HG03457 (cell line): Measurements from ENCODE around the gene FHOD3.
"Not testable (repeated sequence)": the region's sequence is repeated elsewhere in the genome, so short reads cannot be mapped to it uniquely, and the experiment has no call there.

Experiments
- ATAC-seq: cut with Tn5 transposase; IDR thresholded peaks from one replicate; pipeline ENCODE4 v1.9.1; 2021; ENCODE audit warnings: moderate number of reproducible peaks; ENCODE audit not compliant: unreplicated experiment

Gene FHOD3

GRCh38 chr18:36535202-36535935 lies 237.9 kb downstream of the FHOD3 start:
- ATAC-seq = no peak

DNA sequence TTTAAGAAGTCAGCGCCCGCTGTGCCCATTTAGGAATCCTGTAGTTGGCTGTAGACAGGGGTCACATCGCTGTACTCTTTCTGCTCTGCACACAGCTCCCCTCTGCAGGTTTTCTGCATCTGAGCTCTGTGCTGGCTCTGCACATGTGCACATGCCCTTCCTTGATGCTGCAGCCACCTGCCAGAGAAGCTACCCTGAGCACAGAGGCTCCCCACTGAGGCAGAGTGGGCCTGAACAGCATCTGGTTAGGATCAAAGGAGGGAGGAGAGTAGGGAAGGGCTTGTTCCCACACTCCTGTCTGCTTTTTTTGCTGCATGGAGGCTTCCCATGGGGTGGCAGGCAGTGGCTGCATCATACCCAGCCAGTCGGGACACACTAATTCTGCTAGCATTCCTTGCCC lies 238.9 kb downstream of the FHOD3 start:
- ATAC-seq = no peak

- ATAC-seq = no peak
Observed at GRCh38 chr18:36537289-36537688, 239.8 kb downstream of the FHOD3 start.

DNA sequence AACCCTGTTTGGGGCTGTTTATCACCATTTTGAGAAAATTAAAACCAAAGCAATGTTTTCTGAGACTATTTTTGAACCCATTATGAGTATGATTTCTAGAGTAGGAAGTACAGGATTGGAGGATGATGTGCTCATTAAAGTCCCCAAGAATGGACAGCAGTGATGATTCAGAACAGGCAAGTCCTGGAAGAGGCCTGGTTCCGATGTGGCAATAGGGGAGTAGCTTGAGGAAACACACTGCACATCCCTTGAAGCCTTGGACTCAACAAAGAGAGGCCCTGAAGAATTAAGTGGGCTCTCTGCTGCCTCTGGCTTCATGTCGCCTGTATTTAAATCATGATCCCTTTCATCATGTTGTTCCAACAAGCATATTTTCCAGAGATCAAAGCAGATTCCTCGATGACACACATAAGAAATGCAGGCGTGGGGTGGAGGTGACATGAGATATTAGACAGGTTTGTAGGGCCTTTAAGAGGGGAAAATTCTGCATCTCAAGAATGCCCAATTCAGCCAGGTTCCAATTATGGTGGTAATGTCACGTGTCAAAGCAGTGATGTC lies 242.2 kb downstream of the FHOD3 start:
- no peak for ATAC-seq

- ATAC-seq = no peak
Observed at GRCh38 chr18:36543030-36543429, 245.5 kb downstream of the FHOD3 start.

GRCh38 chr18:36543991-36544725 lies 246.6 kb downstream of the FHOD3 start:
- ATAC-seq = no peak

DNA sequence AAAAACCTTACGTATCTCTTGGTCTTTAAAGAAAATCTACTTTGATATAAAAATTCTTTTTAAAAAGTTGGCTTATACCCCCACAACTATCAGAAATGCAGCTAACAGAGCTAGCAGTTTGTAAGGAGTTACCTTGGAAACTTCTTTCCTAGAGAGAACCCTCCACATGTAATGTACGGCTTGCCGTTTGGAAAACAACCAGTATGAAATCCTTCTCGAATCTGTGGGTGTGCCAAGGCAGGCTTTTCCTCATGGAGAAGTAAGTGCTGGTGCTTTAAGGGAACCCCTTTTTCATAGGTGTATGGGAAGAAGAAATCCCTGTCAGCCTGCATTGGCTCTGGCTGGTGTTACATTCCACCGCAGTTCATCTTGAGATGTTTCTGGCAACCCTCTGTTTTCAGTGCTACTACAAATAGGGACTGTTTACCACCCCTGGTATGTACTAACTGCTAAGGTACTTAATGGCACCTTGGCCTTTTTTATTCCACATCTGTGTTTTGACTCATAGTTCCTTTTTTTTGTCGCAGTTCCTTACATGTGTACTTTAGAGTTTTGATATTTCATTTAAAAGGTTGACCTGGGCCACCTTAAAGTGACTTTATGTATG lies 248.4 kb downstream of the FHOD3 start:
- ATAC-seq = no peak

GRCh38 chr18:36546876-36547275 lies 249.4 kb downstream of the FHOD3 start:
- ATAC-seq = no peak

DNA sequence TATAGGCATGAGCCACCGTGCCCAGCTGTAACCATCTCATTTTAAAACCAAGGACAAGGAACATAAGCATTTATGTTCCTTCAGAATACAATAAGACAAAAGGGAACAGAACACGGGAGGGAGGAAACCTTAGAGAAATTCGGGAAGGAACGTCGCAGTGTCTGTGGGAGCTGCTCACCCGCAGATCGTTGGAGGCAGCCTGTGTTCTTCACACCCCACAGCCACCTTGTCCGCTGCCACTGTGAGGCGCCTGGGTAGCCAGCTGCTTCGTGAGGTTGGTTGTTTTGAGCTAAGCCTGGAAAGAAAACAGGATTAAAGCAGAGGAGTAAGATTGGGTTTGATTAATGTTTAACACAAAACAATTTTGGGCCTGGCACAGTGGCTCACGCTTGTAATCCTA lies 250.0 kb downstream of the FHOD3 start:
- no peak for ATAC-seq

- ATAC-seq = not testable (repeated sequence)
Observed at GRCh38 chr18:36551274-36551673, 253.8 kb downstream of the FHOD3 start.

- no peak for ATAC-seq
Observed at GRCh38 chr18:36558234-36558633, 260.7 kb downstream of the FHOD3 start.

- no peak for ATAC-seq
Observed at GRCh38 chr18:36559149-36559857, 261.8 kb downstream of the FHOD3 start.

DNA sequence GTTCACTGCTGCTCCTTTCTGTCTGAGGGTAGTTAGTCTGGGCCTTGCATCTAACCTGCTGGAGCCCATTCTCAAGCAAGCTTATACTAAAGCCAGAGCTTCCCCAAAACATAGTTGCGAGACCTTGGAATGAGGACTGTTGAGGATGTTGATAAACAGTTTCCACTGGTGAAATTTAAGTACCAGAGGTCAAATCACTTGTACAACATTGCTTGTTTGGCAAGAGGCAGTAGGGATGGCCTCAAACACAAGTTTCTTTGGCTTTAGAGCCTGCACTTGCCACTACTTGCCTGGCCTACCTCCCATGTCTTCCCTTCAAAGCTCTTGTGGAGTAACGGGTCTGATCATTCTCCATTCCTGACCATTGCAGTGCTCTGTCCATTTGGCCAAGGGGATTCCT lies 262.7 kb downstream of the FHOD3 start:
- no peak for ATAC-seq

DNA sequence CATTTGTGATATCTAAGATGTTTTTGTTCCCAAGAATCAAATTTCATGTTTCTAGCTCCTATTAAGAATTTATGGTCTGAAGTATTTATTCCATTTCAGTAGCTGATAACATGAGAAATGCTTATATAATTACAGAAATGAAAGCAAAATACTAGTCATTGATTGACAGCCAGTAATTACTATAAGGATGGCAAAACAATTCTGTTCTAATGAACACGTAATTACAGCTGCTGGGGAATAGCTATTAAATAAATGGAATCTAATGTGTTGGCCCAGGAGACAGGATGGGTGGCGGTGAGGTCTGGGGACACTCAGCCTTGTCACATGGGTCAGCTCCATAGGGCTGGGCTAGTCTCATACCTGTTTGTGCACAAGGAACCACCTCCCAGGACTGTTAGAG lies 263.5 kb downstream of the FHOD3 start:
- no peak for ATAC-seq

- no peak for ATAC-seq
Observed at GRCh38 chr18:36564841-36565240, 267.3 kb downstream of the FHOD3 start.

DNA sequence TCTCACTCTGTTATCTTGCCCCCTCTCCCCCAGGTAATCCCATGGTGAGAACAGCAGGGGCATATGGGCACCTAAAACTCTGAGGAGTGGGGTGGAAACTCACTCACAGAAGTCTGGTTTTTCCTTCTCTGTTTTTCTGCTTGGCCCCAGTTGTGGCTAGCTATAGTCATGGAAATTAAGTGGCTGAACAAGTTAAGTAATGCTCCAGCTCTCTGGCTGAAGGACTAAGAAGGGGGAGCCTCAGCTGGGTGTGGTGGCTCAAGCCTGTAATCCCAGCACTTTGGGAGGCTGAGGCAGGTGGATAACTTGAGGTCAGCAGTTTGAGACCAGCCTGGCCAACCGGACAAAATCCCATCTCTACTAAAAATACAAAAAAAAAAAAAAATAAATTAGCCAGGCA lies 270.3 kb downstream of the FHOD3 start:
- ATAC-seq = no peak

GRCh38 chr18:36568487-36568886 lies 271.0 kb downstream of the FHOD3 start:
- ATAC-seq = no peak

- ATAC-seq = no peak
Observed at GRCh38 chr18:36572135-36572856, 274.8 kb downstream of the FHOD3 start.

GRCh38 chr18:36576339-36576738 lies 278.8 kb downstream of the FHOD3 start:
- ATAC-seq = no peak

- ATAC-seq = no peak
Observed at GRCh38 chr18:36578871-36579710, 281.6 kb downstream of the FHOD3 start.
